ENCODE results near the gene IMMT. TPM values are rescaled to one million over a fixed set of nuclear protein-coding genes. Genes with fewer than 3 reads are reported as not detected.

IMMT gene
- total RNA-seq, 2 donors from 2014 or later, result 96.8 to 99.9 TPM

GRCh38 chr2:86211033-86211795, 16.0 kb upstream of the IMMT start:
- no peaks in the 10 kb centered on the region for H3K9me3 Mint-ChIP-seq
- no peak for DNase-seq
- H3K36me3 Mint-ChIP-seq (ENCODE audit: low read depth), result peaks cover 54% of the 10 kb centered on the region
- Histone ChIP-seq H3K9ac (ENCODE audit: extremely low read depth, low read length, poor library complexity, severe bottlenecking) (no peak overlapping the region), H3K4me1 (ENCODE audit: control insufficient read depth, insufficient read depth, low read length) (peaks cover 3% of the 10 kb centered on the region), H3K27me3 (ENCODE audit: control insufficient read depth, insufficient read depth, low read length, poor library complexity, severe bottlenecking) (no peaks in the 10 kb centered on the region), H3K27ac (ENCODE audit: low read depth, low read length) (no peak overlapping the region), H3K4me3 (ENCODE audit: low read length) (no peak overlapping the region), H3K9me3 (ENCODE audit: control insufficient read depth, low read length) (no peaks in the 10 kb centered on the region), H3K36me3 (ENCODE audit: control insufficient read depth, insufficient read depth, low read length) (peaks cover 73% of the 10 kb centered on the region)
- WGBS, 2 experiments (ENCODE audit: insufficient coverage in 1 of 2, insufficient read length in 1 of 2), result 97 to 100% methylated on average over 1 to 2 of the region's 2 CpGs
- H3K4me1 Mint-ChIP-seq, result peaks cover 7% of the 10 kb centered on the region
- no peak overlapping the region for H3K27ac Mint-ChIP-seq
- no peak for TF ChIP-seq CTCF (conservative IDR thresholded peaks at IDR 0.05)
- H3K4me3 Mint-ChIP-seq, result no peak overlapping the region
- H3K27me3 Mint-ChIP-seq (ENCODE audit: insufficient read depth), result no peaks in the 10 kb centered on the region

- no peak overlapping the region for H3K4me3 Mint-ChIP-seq
- WGBS, 2 experiments (ENCODE audit: insufficient coverage in 1 of 2, insufficient read length in 1 of 2), result 96 to 100% methylated on average over 2 to 7 of the region's 7 CpGs
- no peak overlapping the region for H3K27ac ChIP-seq (ENCODE audit: low read depth, low read length)
- peaks cover 35% of the 10 kb centered on the region for H3K36me3 ChIP-seq (ENCODE audit: control insufficient read depth, insufficient read depth, low read length)
- no peaks in the 10 kb centered on the region for H3K9me3 ChIP-seq (ENCODE audit: control insufficient read depth, low read length)
- H3K9me3 Mint-ChIP-seq, result no peaks in the 10 kb centered on the region
- H3K36me3 Mint-ChIP-seq (ENCODE audit: low read depth), result peaks cover 21% of the 10 kb centered on the region
- H3K4me3 ChIP-seq (ENCODE audit: low read length), result no peak overlapping the region
- peaks cover 16% of the 10 kb centered on the region for H3K4me1 Mint-ChIP-seq
- no peak for TF ChIP-seq CTCF (conservative IDR thresholded peaks at IDR 0.05)
- no peaks in the 10 kb centered on the region for H3K27me3 ChIP-seq (ENCODE audit: control insufficient read depth, insufficient read depth, low read length, poor library complexity, severe bottlenecking)
- no peak for DNase-seq
- H3K9ac ChIP-seq (ENCODE audit: extremely low read depth, low read length, poor library complexity, severe bottlenecking), result no peak overlapping the region
- no peaks in the 10 kb centered on the region for H3K27me3 Mint-ChIP-seq (ENCODE audit: insufficient read depth)
- no peak overlapping the region for H3K27ac Mint-ChIP-seq
- H3K4me1 ChIP-seq (ENCODE audit: control insufficient read depth, insufficient read depth, low read length), result no peaks in the 10 kb centered on the region
These were observed 9.2 kb upstream of the IMMT start for GRCh38 chr2:86204458-86204857.

GRCh38 chr2:86203614-86204013, 8.4 kb upstream of the IMMT start:
- H3K9ac ChIP-seq (ENCODE audit: extremely low read depth, low read length, poor library complexity, severe bottlenecking), result no peak overlapping the region
- no peak overlapping the region for H3K27ac ChIP-seq (ENCODE audit: low read depth, low read length)
- no peaks in the 10 kb centered on the region for H3K4me1 ChIP-seq (ENCODE audit: control insufficient read depth, insufficient read depth, low read length)
- Mint-ChIP-seq H3K4me1 (peaks cover 16% of the 10 kb centered on the region), H3K36me3 (ENCODE audit: low read depth) (peaks cover 15% of the 10 kb centered on the region), H3K27ac (no peak overlapping the region), H3K4me3 (no peak overlapping the region), H3K9me3 (no peaks in the 10 kb centered on the region), H3K27me3 (ENCODE audit: insufficient read depth) (no peaks in the 10 kb centered on the region)
- peaks cover 26% of the 10 kb centered on the region for H3K36me3 ChIP-seq (ENCODE audit: control insufficient read depth, insufficient read depth, low read length)
- H3K9me3 ChIP-seq (ENCODE audit: control insufficient read depth, low read length), result no peaks in the 10 kb centered on the region
- DNase-seq, result no peak
- no peak for TF ChIP-seq CTCF (conservative IDR thresholded peaks at IDR 0.05)
- H3K27me3 ChIP-seq (ENCODE audit: control insufficient read depth, insufficient read depth, low read length, poor library complexity, severe bottlenecking), result no peaks in the 10 kb centered on the region
- WGBS, 2 experiments (ENCODE audit: insufficient coverage in 1 of 2, insufficient read length in 1 of 2), result 94 to 100% methylated on average over 1 of the region's 1 CpG
- no peak overlapping the region for H3K4me3 ChIP-seq (ENCODE audit: low read length)
